KG1 (cell line): ENCODE results near the gene FMO3.

Source experiments
- DNase-seq: peaks from one replicate; lab custom pipeline; 2025; lab: John Stamatoyannopoulos, UW

Gene FMO3

GRCh38 chr1:171090604-171091003, at the start of gene FMO3:
TSS of gene FMO3 (plus strand) at chr1:171090905. CDS start at chr1:171092659, 1,754 bp downstream.
- DNase-seq, result no peak

GRCh38 chr1:171048014-171048413, 42.7 kb upstream of the FMO3 start:
- DNase-seq, result no peak

GRCh38 chr1:171052977-171053376, 37.7 kb upstream of the FMO3 start:
- DNase-seq, result no peak

GRCh38 chr1:171055966-171056643, 34.6 kb upstream of the FMO3 start:
- DNase-seq, result no peak

- no peak for DNase-seq
Measured at GRCh38 chr1:171061425-171062143, 29.1 kb upstream of the FMO3 start.

- no peak for DNase-seq
Measured at GRCh38 chr1:171062902-171063301, 27.8 kb upstream of the FMO3 start.

GRCh38 chr1:171075041-171075440, 15.7 kb upstream of the FMO3 start:
- no peak for DNase-seq

- DNase-seq, result no peak
Measured at GRCh38 chr1:171081314-171081753, 9.4 kb upstream of the FMO3 start.

GRCh38 chr1:171081763-171082201, 8.9 kb upstream of the FMO3 start:
- DNase-seq, result no peak

GRCh38 chr1:171082606-171083005, 8.1 kb upstream of the FMO3 start:
- DNase-seq, result no peak

GRCh38 chr1:171083222-171083621, 7.5 kb upstream of the FMO3 start:
- no peak for DNase-seq

GRCh38 chr1:171084091-171084490, 6.6 kb upstream of the FMO3 start:
- DNase-seq, result no peak

- DNase-seq, result no peak
Measured at GRCh38 chr1:171084870-171085269, 5.8 kb upstream of the FMO3 start.

GRCh38 chr1:171087896-171088295, 2.8 kb upstream of the FMO3 start:
- no peak for DNase-seq

- DNase-seq, result no peak
Measured at GRCh38 chr1:171103862-171104261, 13.2 kb downstream of the FMO3 start.

GRCh38 chr1:171107262-171107940, 16.7 kb downstream of the FMO3 start:
- no peak for DNase-seq

- DNase-seq, result no peak
Measured at GRCh38 chr1:171107969-171108368, 17.3 kb downstream of the FMO3 start.

GRCh38 chr1:171109966-171110365, 19.3 kb downstream of the FMO3 start:
- no peak for DNase-seq

GRCh38 chr1:171110621-171111326, 20.1 kb downstream of the FMO3 start:
- DNase-seq, result no peak

GRCh38 chr1:171112119-171112518, 21.4 kb downstream of the FMO3 start:
- DNase-seq, result no peak

GRCh38 chr1:171113382-171113781, 22.7 kb downstream of the FMO3 start:
- DNase-seq, result no peak

GRCh38 chr1:171115280-171115897, 24.7 kb downstream of the FMO3 start:
- DNase-seq, result no peak
